ENCODE results near the gene FERMT3.

GRCh38 chr11:64231546-64231945 lies 25.0 kb downstream of the FERMT3 start:
- TF ChIP-seq CTCF (IDR thresholded peaks at IDR 0.05) (no peak), POLR2A (IDR thresholded peaks at IDR 0.05) (no peak)

Data from Peyer's patch (tissue), 4 donors.